ENCODE measurements around the gene C2CD3. TPM values are rescaled to one million over a fixed set of nuclear protein-coding genes. Genes with fewer than 3 reads are reported as not detected.

C2CD3 gene
- total and polyA plus RNA-seq, 10 of the 15 experiments (the other 5 are each of a cell fraction or from before 2014, with no cell fraction given) = 2.3 to 24.0 (median 16.3) TPM

GRCh38 chr11:73971175-73971719, 199.6 kb downstream of the C2CD3 start:
- H3K79me2 ChIP-seq (ENCODE audit: control insufficient read depth, insufficient read depth, low read length) = no peaks in the 10 kb centered on the region
- no peak overlapping the region for H3K4me3 ChIP-seq
- no peak overlapping the region for H2AFZ ChIP-seq (ENCODE audit: control insufficient read depth, low read depth, low read length)
- CTCF ChIA-PET = interaction anchor here (1.6 to 2.5 kb wide), 2 partner anchors 9 to 285 kb away, joined by 5 to 7 read pairs; no protein-coding TSS in a partner anchor
- WGBS (ENCODE audit: insufficient coverage, insufficient replicate concordance, low lambda C conversion rate, missing lambda C conversion rate) = 79% methylated on average over 6 of the region's 6 CpGs
- intact Hi-C loops (cut with micrococcal nuclease; ENCODE audit: unreplicated experiment) (no loop called here), in situ Hi-C loops (cut with MboI) (no loop called here)
- H4K20me1 ChIP-seq (ENCODE audit: control insufficient read depth, insufficient read depth) = no peaks in the 10 kb centered on the region
- peaks cover 9% of the 10 kb centered on the region for H3K4me1 ChIP-seq (ENCODE audit: control insufficient read depth, insufficient read depth, low read length)
- DNase-seq (ENCODE audit: low read depth, low spot score) = no peak
- FAIRE-seq = no peak
- H3K9me3 ChIP-seq (replicated peaks; ENCODE audit: control insufficient read depth, insufficient read depth, low read length) = no peaks in the 10 kb centered on the region
- BruUV-seq (replicated peaks) = no TSS peak
- no peak overlapping the region for H3K9ac ChIP-seq (ENCODE audit: control insufficient read depth, insufficient read depth, low read length)
- H3K4me2 ChIP-seq (ENCODE audit: control insufficient read depth, insufficient read depth) = no peak overlapping the region
- H3K27ac ChIP-seq (ENCODE audit: control insufficient read depth, insufficient read depth) = no peak overlapping the region
- no peak; the same call in 2 of the 3 replicates for ATAC-seq
- no peaks in the 10 kb centered on the region for H3K27me3 ChIP-seq (replicated peaks in 1 of 2; ENCODE audit: control insufficient read depth in 2 of 2, insufficient read depth in 2 of 2, low read length in 1 of 2)
- H3K36me3 ChIP-seq (ENCODE audit: control insufficient read depth in 2 of 2, insufficient read depth in 2 of 2, low read length in 1 of 2) = peaks cover 10 to 12% of the 10 kb centered on the region in 2 experiments; a peak in 3 of 4 replicates
- SMC1A ChIA-PET (ENCODE audit: uncharacterized antibody, unreplicated experiment) = interaction anchor here (0.8 to 2.7 kb wide), 4 partner anchors 7 to 407 kb away, joined by 3 to 7 read pairs (median 4); no protein-coding TSS in a partner anchor
- POLR2A ChIA-PET = interaction anchor here (2.8 kb wide), 1 partner anchor 9 kb away, joined by 16 read pairs; no protein-coding TSS in a partner anchor
- RAD21 ChIA-PET (ENCODE audit: unreplicated experiment) = no interaction called here
- TF ChIP-seq, protein P1, sequence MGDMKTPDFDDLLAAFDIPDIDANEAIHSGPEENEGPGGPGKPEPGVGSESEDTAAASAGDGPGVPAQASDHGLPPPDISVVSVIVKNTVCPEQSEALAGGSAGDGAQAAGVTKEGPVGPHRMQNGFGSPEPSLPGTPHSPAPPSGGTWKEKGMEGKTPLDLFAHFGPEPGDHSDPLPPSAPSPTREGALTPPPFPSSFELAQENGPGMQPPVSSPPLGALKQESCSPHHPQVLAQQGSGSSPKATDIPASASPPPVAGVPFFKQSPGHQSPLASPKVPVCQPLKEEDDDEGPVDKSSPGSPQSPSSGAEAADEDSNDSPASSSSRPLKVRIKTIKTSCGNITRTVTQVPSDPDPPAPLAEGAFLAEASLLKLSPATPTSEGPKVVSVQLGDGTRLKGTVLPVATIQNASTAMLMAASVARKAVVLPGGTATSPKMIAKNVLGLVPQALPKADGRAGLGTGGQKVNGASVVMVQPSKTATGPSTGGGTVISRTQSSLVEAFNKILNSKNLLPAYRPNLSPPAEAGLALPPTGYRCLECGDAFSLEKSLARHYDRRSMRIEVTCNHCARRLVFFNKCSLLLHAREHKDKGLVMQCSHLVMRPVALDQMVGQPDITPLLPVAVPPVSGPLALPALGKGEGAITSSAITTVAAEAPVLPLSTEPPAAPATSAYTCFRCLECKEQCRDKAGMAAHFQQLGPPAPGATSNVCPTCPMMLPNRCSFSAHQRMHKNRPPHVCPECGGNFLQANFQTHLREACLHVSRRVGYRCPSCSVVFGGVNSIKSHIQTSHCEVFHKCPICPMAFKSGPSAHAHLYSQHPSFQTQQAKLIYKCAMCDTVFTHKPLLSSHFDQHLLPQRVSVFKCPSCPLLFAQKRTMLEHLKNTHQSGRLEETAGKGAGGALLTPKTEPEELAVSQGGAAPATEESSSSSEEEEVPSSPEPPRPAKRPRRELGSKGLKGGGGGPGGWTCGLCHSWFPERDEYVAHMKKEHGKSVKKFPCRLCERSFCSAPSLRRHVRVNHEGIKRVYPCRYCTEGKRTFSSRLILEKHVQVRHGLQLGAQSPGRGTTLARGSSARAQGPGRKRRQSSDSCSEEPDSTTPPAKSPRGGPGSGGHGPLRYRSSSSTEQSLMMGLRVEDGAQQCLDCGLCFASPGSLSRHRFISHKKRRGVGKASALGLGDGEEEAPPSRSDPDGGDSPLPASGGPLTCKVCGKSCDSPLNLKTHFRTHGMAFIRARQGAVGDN (IDR thresholded peaks at IDR 0.05) = no peak
- TF ChIP-seq RAD51 (IDR thresholded peaks at IDR 0.05) (no peak), ZSCAN29 (IDR thresholded peaks at IDR 0.05) (no peak), ZNF274 (IDR thresholded peaks at IDR 0.05; ENCODE audit: insufficient read depth, insufficient read length) (no peak), ZBTB40 (IDR thresholded peaks at IDR 0.05; ENCODE audit: borderline replicate concordance) (no peak), NBN (IDR thresholded peaks at IDR 0.05) (no peak), CHD4 (IDR thresholded peaks at IDR 0.05) (no peak), ZNF622 (IDR thresholded peaks at IDR 0.05) (no peak), ZBED1 (IDR thresholded peaks at IDR 0.05; ENCODE audit: borderline replicate concordance) (peak; percentile 30; the same call in 1 of the 2 replicates), GATAD2B (conservative IDR thresholded peaks at IDR 0.05; ENCODE audit: low read depth) (no peak), CREM (IDR thresholded peaks at IDR 0.05; ENCODE audit: low read depth) (no peak), POLR2A (IDR thresholded peaks at IDR 0.05; ENCODE audit: low read depth, low read length) (peak; percentile 83), RELA (IDR thresholded peaks at IDR 0.05; ENCODE audit: borderline replicate concordance, partially characterized antibody) (no peak), TARDBP (IDR thresholded peaks at IDR 0.05; ENCODE audit: borderline replicate concordance) (no peak)
- TF ChIP-seq, protein P2, sequence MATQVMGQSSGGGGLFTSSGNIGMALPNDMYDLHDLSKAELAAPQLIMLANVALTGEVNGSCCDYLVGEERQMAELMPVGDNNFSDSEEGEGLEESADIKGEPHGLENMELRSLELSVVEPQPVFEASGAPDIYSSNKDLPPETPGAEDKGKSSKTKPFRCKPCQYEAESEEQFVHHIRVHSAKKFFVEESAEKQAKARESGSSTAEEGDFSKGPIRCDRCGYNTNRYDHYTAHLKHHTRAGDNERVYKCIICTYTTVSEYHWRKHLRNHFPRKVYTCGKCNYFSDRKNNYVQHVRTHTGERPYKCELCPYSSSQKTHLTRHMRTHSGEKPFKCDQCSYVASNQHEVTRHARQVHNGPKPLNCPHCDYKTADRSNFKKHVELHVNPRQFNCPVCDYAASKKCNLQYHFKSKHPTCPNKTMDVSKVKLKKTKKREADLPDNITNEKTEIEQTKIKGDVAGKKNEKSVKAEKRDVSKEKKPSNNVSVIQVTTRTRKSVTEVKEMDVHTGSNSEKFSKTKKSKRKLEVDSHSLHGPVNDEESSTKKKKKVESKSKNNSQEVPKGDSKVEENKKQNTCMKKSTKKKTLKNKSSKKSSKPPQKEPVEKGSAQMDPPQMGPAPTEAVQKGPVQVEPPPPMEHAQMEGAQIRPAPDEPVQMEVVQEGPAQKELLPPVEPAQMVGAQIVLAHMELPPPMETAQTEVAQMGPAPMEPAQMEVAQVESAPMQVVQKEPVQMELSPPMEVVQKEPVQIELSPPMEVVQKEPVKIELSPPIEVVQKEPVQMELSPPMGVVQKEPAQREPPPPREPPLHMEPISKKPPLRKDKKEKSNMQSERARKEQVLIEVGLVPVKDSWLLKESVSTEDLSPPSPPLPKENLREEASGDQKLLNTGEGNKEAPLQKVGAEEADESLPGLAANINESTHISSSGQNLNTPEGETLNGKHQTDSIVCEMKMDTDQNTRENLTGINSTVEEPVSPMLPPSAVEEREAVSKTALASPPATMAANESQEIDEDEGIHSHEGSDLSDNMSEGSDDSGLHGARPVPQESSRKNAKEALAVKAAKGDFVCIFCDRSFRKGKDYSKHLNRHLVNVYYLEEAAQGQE (IDR thresholded peaks at IDR 0.05; ENCODE audit: low read depth, low read length) = no peak
